GM23248 (cell line): ENCODE results near the gene UTS2R.

ENCODE experiments used
- EZH2 ChIP-seq: fragments of 200-600 bp; sonication (generic); IDR thresholded peaks from 2 replicates; pipeline ENCODE4 v1.6.1; 2018; ENCODE audit warnings: antibody characterized with exemption, mild to moderate bottlenecking; ENCODE audit not compliant: insufficient read depth, poor library complexity, severe bottlenecking
- EZH2phosphoT487 ChIP-seq: fragments of 200-600 bp; sonication (generic); IDR thresholded peaks from 2 replicates; pipeline ENCODE4 v1.6.1; 2018; ENCODE audit warnings: antibody characterized with exemption, moderate library complexity, mild to moderate bottlenecking, low read depth; ENCODE audit not compliant: insufficient read depth

DNA sequence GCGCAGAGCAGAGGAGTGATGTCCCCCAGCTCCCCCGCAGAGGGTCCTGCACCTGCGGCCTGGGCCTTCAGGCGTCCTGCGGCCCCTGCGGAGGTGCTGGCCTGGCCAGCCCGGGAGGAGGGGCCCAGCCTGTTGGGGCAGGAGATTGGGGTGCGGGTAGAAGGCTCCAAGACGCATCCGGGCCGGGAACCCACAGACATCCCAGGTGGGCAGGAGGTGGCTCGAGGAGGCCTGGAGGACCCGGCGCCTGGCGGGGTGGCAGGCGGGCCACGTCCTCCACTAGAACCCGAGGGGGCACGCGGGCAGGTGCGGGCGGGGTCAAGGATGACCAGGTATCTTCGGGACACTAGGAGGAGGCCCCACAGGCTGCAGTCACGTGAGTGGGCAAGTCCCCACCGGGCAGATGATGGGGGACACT lies 37.4 kb upstream of the UTS2R start:
- no peak for TF ChIP-seq EZH2phosphoT487
- no peak for TF ChIP-seq EZH2
